Kidney (tissue), 14 donors: ENCODE results near the gene WDR49. TPM values are rescaled to one million over a fixed set of nuclear protein-coding genes. Genes with fewer than 3 reads are reported as not detected.

Experiments used
- DNase-seq, 5 donors: peaks; one replicate each; pipeline ENCODE4 v3.0.0-alpha.2; 2013 to 2020
- FAIRE-seq: peaks from 2 replicates; lab custom pipeline; 2012; peaks lifted over from hg19 to GRCh38; lab: Jason Lieb, UNC
- H3K27ac ChIP-seq, 2 donors: one replicate each; pipeline ENCODE4 v1.7.0; 2013; ENCODE audit warnings: low read depth in 2 of 2, low read length in 2 of 2, inconsistent platforms in 1 of 2
- H3K27me3 ChIP-seq: one replicate; pipeline ENCODE4 v1.7.1; 2013; ENCODE audit warnings: low read length, inconsistent platforms; ENCODE audit not compliant: control insufficient read depth, insufficient read depth
- H3K36me3 ChIP-seq, 3 donors: one replicate each; pipeline versions ENCODE4 v1.7.0 to v1.7.1; 2013; ENCODE audit warnings: low read length in 3 of 3, control low read depth in 1 of 3, inconsistent platforms in 1 of 3; ENCODE audit not compliant: insufficient read depth in 3 of 3, control insufficient read depth in 2 of 3
- H3K4me1 ChIP-seq, 3 donors: one replicate each; pipeline versions ENCODE4 v1.7.0 to v1.7.1; 2013; ENCODE audit warnings: low read length in 3 of 3, inconsistent platforms in 1 of 3, low read depth in 1 of 3; ENCODE audit not compliant: control insufficient read depth in 2 of 3, insufficient read depth in 2 of 3
- H3K4me3 ChIP-seq, 3 donors: one replicate each; pipeline versions ENCODE4 v1.7.0 to v1.8.1; 2013; ENCODE audit warnings: low read length in 3 of 3, control low read depth in 1 of 3, inconsistent platforms in 1 of 3
- H3K9ac ChIP-seq, 3 donors: one replicate each; pipeline versions ENCODE4 v1.7.0 to v1.7.1; 2013; ENCODE audit warnings: low read length in 3 of 3, control low read depth in 1 of 3, inconsistent platforms in 1 of 3
- H3K9me3 ChIP-seq, 3 donors: one replicate each; pipeline versions ENCODE4 v1.7.0 to v1.7.1; 2013; ENCODE audit warnings: low read length in 3 of 3, control low read depth in 1 of 3, inconsistent platforms in 1 of 3; ENCODE audit not compliant: control insufficient read depth in 2 of 3, insufficient read depth in 1 of 3
- CTCF ChIP-seq: IDR thresholded peaks from 3 replicates; pipeline ENCODE4 v1.5.1; 2012; ENCODE audit warnings: mild to moderate bottlenecking, moderate library complexity, borderline replicate concordance; ENCODE audit not compliant: insufficient read depth; ENCODE audit errors: extremely low read depth
- intact Hi-C: fragments of 100-400 bp; cut with DNase I; formaldehyde crosslinking; loops from one replicate; pipeline ENCODE4 v1.11.1; 2022
- polyA plus RNA-seq: library from polyadenylated mRNA; stranded (reverse); fragments of 350-450 nt; fragmentation: Illumina TruSeq; extraction: RNeasy Lipid Tissue Mini Kit (QIAGEN cat#74804); gene quantifications from one replicate; pipeline ENCODE4 v1.2.3, GENCODE V29; 2014; ENCODE audit warnings: low read depth, low replicate concordance; ENCODE audit not compliant: insufficient read depth
- total RNA-seq: library from RNA; stranded (reverse); fragmentation: NEBNext Ultra II Directional; extraction: Animal tissue kit (Norgen Biotek cat#: 25700); gene quantifications from one replicate; pipeline ENCODE4 v1.2.1, GENCODE V29; 2021
- donor health status: control.
- donor health status: control.
- donor health status: control.
- donor health status: control.
- donor health status: control.
- donor health status: DM: yes; HTN: yes; CAD: no.
- donor health status: Normal renal cell carcinoma (clear cell type).

The WDR49 gene
- total and polyA plus RNA-seq, 2 donors from 2014 or later = 0.43 to 1.0 TPM

- Histone ChIP-seq H3K27ac (no peak overlapping the region), H3K9ac (no peak overlapping the region), H3K27me3 (no peaks in the 10 kb centered on the region), H3K9me3 (no peaks in the 10 kb centered on the region), H3K4me1 (no peaks in the 10 kb centered on the region), H3K36me3 (no peaks in the 10 kb centered on the region), H3K4me3 (no peak overlapping the region)
- intact Hi-C loops = no loop called here
- DNase-seq = no peak
- FAIRE-seq = no peak
- TF ChIP-seq CTCF = no peak
Observed at GRCh38 chr3:167450195-167450594, 203.5 kb downstream of the WDR49 start.

- no peak for FAIRE-seq
- Histone ChIP-seq H3K4me1 (no peaks in the 10 kb centered on the region), H3K9me3 (no peaks in the 10 kb centered on the region), H3K36me3 (no peaks in the 10 kb centered on the region), H3K27me3 (no peaks in the 10 kb centered on the region), H3K9ac (no peak overlapping the region), H3K27ac (no peak overlapping the region), H3K4me3 (no peak overlapping the region)
- intact Hi-C loops = no loop called here
- no peak for DNase-seq
- TF ChIP-seq CTCF = no peak
Observed at GRCh38 chr3:167445491-167445890, 208.3 kb downstream of the WDR49 start.

- Histone ChIP-seq H3K4me1 (no peaks in the 10 kb centered on the region), H3K27me3 (no peaks in the 10 kb centered on the region), H3K9ac (no peak overlapping the region), H3K27ac (no peak overlapping the region), H3K36me3 (no peaks in the 10 kb centered on the region), H3K9me3 (no peaks in the 10 kb centered on the region), H3K4me3 (no peak overlapping the region)
- intact Hi-C loops = no loop called here
- DNase-seq (no peak), FAIRE-seq (no peak)
- no peak for TF ChIP-seq CTCF
Observed at GRCh38 chr3:167441256-167441655, 212.5 kb downstream of the WDR49 start.
